IPS-18c (cell line): Measurements from ENCODE around the gene SNX22.
A peak's percentile ranks its signal among the peaks of the same experiment; 100 is the strongest.

Source experiments
- H3K4me3 ChIP-seq: 2 replicates; pipeline ENCODE4 v1.7.0; 2013; ENCODE audit warnings: low read depth, mild to moderate bottlenecking, low read length, moderate library complexity; ENCODE audit not compliant: insufficient read depth
- H3K9me3 ChIP-seq: one replicate; pipeline ENCODE4 v1.6.1; 2013; ENCODE audit warnings: mild to moderate bottlenecking, low read length, moderate library complexity; ENCODE audit not compliant: control insufficient read depth, insufficient read depth

The SNX22 gene

GRCh38 chr15:64148581-64148980 lies 3.0 kb upstream of the SNX22 start:
- Histone ChIP-seq H3K4me3 (no peak overlapping the region), H3K9me3 (no peaks in the 10 kb centered on the region)

GRCh38 chr15:64149424-64149823 lies 2.1 kb upstream of the SNX22 start:
- no peaks in the 10 kb centered on the region for H3K9me3 ChIP-seq
- no peak overlapping the region for H3K4me3 ChIP-seq

- no peaks in the 10 kb centered on the region for H3K9me3 ChIP-seq
- no peak overlapping the region for H3K4me3 ChIP-seq
These were observed 1.5 kb upstream of the SNX22 start for GRCh38 chr15:64149893-64150578.

DNA sequence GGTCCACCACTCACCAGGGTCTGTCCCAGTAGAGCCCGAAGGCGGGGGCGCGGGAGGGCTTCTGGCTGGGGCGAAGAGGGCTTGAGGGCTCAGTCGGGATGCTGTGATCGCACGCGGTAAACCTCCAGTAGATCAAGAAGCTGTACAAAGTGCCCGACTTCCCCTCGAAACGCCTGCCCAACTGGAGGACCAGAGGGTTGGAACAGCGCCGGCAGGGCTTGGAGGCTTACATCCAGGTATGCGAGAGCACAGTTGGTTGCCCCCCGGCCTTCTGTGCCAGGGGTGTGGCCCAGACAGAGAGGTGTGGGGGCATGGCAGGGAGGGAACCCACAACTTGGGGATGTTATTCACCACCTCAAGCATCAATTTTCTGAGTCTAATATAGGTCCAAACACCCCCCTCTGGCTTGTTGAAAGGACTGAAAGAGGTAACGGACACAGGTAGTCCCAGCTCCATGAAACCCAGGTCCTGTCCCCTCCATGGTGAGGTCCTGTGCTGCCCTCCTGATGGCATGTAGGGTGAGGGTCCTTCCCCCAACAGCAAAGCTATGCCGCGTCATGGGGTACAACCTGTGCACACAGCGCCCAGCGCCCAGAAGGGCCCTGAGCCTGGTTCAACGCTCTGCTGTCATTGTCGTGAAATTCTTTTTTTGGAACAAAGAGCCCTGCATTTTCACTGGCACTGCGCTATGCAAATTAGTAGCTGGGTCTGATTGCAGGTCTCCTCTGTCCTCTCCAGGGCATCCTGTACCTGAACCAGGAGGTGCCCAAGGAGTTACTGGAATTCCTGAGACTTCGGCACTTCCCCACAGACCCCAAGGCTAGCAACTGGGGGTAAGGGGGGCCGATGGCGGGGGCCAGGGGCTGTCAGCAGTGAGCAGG lies 1.2 kb downstream of the SNX22 start:
- Histone ChIP-seq H3K4me3 (peak overlapping the region; percentile 81), H3K9me3 (peaks cover 2% of the 10 kb centered on the region)

DNA sequence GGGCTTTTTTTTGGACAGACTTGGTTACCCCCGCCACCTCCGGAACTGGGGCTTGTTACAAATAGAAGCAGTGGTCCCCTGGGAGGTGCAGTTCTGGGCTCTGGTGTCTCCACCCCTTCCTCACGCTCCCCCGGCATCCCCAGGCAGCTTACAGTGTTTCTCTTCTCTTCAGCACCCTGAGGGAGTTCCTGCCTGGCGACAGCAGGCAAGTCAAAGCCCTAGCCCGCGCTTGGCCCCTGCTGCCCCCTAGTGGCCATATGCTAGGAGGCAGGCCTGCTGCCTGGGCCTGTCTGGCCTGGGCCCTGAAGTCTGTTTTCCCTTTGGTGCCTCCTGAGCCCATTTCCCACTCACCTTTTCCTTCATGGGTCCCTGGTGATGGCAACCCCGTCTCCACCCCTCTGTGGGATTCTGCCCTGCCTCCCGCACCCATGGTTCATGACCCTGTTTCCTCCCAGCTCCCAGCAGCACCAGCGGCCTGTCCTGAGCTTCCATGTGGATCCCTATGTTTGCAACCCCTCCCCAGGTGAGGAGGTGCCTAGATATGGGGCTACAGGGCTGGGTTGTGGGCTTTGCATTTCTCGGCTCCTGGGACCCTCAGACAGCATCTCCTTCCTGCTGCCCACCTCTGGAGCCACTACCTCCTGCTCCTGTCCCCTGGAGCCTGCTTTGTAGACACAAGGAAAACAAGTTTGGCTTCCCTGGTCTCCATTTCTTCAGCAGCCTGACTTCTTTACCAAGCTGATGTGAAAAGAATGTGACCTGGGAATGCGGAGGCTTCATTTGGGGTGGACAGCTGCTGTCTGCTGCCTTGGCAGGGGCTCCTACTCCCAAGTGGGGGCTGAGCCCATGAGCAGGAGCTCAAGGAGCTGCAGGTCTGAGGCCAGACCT lies 2.2 kb downstream of the SNX22 start:
- H3K9me3 ChIP-seq = peaks cover 2% of the 10 kb centered on the region
- peak overlapping the region; percentile 40; the same call in 1 of the 2 replicates for H3K4me3 ChIP-seq

GRCh38 chr15:64155802-64156651 lies 4.5 kb downstream of the SNX22 start:
- no peak overlapping the region for H3K4me3 ChIP-seq
- H3K9me3 ChIP-seq = peaks cover 2% of the 10 kb centered on the region

- Histone ChIP-seq H3K4me3 (no peak overlapping the region), H3K9me3 (peaks cover 2% of the 10 kb centered on the region)
These were observed 5.3 kb downstream of the SNX22 start for GRCh38 chr15:64156652-64157331.

DNA sequence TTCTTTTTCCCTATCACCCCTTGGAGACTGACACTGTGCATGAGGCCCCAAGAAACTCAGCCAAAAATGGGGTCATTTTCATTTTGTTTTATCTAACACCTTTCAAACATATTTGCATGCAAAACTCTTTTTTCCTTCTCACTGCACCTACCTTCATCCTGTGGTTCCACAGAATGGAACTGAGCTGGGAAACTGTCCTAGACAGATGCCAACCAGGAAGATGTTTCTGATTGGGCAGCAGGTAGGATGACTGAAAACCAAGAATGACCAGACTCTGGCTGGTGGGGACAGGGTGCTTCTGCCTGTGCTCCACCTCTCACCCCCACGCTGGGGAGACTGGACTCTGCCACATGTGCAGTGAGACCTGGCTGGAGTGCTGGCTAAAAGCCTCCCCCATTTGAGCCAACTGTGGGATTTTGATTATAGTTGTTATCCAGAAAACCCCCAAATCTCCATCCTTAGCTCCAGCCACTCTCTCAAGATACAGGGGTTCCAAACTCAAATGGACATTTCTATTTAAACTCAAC lies 6.1 kb downstream of the SNX22 start:
- no peak overlapping the region for H3K4me3 ChIP-seq
- H3K9me3 ChIP-seq = peaks cover 2% of the 10 kb centered on the region

- H3K4me3 ChIP-seq = no peak overlapping the region
- peaks cover 2% of the 10 kb centered on the region for H3K9me3 ChIP-seq
These were observed 7.0 kb downstream of the SNX22 start for GRCh38 chr15:64158363-64159134.

- H3K4me3 ChIP-seq = peak overlapping the region; percentile 95
These were observed 10.4 kb downstream of the SNX22 start for GRCh38 chr15:64161688-64162477.

GRCh38 chr15:64162478-64162868 lies 10.9 kb downstream of the SNX22 start:
- Histone ChIP-seq H3K4me3 (peak overlapping the region; percentile 95), H3K9me3 (no peaks in the 10 kb centered on the region)

More at GRCh38 chr15:64161688-64162477, 10.4 kb downstream of the SNX22 start:
- no peaks in the 10 kb centered on the region for H3K9me3 ChIP-seq

DNA sequence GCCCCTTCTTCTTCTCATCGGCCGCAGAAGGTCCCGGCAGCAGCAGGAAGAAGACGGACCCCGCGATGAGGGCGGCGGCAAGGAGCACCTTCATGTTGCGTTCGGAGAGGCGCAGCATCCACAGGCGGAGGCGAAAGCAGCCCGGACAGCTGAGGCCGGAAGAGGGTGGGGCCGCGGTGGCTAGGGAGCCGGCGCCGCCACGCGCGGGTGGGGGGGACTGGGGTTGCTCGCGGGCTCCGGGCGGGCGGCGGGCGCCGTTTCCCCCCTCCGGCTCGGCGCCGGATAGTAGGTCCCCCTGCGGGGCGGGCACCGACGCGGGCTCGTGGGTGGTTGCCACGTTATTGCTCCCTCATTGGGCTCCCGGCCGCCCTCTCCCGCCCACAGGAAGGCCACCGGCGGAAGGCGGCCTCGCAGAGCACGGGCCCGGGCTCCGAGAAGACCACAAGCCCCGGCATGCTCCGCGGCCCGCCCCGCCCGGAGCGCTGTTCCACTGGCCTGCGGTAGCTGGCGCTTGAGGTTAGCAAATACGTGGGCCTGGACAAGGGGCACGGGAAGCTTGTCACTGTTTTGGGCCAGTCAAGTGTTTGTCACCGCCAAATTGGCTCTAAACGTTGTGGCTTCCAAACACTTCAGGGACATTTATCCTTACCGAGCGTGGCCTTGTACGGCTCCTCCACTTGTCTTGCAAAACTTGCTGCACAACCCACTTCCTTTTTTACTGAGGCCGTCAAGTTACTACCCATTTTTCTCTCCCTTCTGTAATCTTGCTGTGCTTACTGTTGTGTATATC lies 11.5 kb downstream of the SNX22 start, which contains the start of gene PPIB:
TSS of gene PPIB (minus strand) at position 154 of the 790 bp plus-strand sequence. CDS start at position 118, 36 bp downstream.
- Histone ChIP-seq H3K9me3 (no peaks in the 10 kb centered on the region), H3K4me3 (peak within 1 kb of the TSS; percentile 95)

DNA sequence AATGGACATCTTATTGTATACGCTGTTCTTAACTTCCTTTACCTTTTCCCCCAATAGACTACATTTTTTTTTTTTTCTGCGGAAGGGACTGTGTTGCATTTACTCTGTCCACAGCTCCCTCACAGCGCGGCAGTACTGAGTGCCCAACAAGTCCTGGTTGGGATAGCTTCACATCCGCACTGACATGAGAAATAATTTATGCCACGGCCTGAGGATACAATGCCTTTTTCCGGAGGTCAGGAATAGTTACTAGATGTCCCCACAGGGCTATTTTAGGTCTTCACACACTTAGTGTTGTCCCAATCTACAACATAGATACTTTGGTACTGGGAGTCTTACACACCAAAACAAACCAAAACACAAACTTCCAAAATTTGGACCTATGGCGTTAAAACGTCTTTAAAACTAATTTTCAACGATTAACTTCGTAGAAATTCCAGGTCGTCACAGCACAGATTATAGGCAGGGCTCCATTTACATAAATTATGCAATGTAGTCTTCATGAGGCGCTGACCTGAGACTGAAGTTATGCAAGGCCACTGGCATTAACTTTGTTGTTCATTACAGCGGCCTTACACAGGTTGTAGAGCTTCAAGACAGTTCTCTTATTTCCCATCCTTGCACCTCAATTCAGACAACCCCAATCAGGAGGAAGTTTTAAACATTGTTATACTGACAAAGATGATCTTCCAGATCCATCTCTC lies 12.3 kb downstream of the SNX22 start:
- Histone ChIP-seq H3K4me3 (peak overlapping the region; percentile 34; the same call in 1 of the 2 replicates), H3K9me3 (no peaks in the 10 kb centered on the region)
